Putamen (tissue), 1 donor: ENCODE results near the gene GGA1.
A peak's percentile ranks its signal among the peaks of the same experiment; 100 is the strongest.

Source experiments
- DNase-seq: peaks from one replicate; pipeline ENCODE4 v3.0.0-alpha.2; 2016; ENCODE audit warnings: low spot score

The GGA1 gene

GRCh38 chr22:37630839-37631435 is 22.3 kb downstream of the GGA1 start:
- DNase-seq = no peak

- DNase-seq = no peak
Observed at GRCh38 chr22:37631448-37632173, 23.0 kb downstream of the GGA1 start.

DNA sequence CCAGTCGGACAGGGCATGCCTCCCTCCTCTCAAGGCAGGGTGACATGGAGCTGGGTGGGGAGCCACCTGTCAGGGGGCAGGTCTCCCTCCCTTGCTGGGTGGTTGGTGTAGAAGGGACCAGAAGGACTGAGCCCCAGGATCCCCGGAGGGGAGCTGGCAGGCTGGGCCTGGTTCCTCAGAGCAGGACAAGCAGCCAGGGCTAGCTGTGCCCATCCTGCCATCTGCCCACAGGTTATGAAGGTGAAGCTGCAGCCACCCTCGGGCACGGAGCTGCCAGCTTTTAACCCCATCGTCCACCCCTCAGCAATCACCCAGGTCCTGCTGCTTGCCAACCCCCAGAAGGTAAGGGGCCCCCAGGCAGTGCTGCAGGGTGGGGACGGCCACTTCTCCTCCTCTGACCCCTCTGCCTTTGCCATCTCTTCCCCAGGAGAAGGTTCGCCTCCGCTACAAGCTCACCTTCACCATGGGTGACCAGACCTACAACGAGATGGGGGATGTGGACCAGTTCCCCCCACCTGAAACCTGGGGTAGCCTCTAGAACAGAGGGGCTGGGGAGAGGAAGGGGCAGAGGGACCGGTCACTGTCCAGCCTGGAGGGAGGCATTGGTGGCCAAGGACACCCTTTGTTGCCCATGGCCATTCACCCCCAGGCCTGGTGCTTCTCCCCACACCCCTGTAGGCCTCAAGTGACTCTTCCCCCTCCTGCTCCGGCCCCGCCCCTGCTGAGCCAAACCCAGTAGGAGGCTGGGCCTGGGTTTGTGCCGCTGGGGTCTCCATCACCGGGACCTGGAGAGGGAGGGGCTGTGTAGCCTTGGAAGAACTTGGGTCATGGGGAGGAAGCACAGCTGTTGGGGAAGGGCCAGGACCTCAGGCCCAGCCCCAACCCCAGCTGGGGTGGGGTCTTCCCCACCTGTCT is 23.8 kb downstream of the GGA1 start:
- DNase-seq = no peak

DNA sequence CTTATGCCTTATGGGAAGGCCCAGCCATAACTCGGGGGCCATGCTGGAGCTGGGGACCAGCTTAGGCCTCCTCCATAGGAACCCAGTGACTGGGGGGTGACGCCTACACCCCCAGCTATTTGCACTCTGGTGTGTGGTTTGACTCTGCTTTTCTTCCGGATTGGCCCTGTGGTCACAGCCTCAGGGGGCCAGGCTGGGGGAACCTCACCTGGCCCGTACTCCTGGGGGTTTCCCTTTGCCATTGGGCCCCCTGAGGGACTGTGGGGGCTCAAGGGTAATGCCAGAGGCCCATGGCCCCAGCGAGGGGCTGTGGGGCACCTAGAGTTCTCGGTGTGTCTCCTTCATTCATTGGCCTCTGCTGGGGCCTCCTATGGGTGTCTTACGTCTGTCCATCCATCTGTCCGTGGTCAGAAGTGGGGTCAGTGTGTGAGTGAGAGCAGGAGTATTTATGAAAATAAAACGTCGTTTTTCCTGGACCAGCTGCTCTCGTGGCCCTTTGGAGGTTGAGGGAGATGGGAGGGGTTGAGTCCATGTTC is 24.5 kb downstream of the GGA1 start:
- DNase-seq = no peak

GRCh38 chr22:37633625-37634416 is 25.2 kb downstream of the GGA1 start:
- peak; percentile 71 for DNase-seq

DNA sequence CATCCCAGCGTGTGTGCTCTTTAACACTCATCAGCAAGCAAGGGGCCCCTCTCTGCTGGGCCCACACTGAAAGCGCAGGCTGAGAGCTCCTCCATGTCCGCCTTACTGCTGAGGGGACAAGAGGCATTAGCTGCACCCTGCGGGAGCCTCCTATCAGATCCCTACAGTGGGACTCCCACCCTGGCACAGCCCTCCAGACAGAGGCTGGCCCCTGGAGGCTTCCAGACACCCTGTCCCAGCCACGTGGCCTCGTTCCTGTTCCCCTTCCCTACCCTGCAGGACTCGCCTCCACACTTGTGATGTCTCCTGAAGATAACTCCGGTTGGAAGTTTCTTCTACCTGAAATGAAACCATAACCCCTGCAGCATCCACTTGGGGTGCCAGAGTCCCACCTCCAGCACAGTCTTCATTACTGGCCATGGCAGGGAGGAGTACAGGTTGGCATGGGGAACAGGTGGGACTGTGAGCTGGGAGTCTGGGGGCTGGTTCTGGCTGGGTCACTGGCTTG is 25.8 kb downstream of the GGA1 start:
- no peak for DNase-seq

GRCh38 chr22:37635157-37635556 is 26.5 kb downstream of the GGA1 start:
- DNase-seq = no peak

DNA sequence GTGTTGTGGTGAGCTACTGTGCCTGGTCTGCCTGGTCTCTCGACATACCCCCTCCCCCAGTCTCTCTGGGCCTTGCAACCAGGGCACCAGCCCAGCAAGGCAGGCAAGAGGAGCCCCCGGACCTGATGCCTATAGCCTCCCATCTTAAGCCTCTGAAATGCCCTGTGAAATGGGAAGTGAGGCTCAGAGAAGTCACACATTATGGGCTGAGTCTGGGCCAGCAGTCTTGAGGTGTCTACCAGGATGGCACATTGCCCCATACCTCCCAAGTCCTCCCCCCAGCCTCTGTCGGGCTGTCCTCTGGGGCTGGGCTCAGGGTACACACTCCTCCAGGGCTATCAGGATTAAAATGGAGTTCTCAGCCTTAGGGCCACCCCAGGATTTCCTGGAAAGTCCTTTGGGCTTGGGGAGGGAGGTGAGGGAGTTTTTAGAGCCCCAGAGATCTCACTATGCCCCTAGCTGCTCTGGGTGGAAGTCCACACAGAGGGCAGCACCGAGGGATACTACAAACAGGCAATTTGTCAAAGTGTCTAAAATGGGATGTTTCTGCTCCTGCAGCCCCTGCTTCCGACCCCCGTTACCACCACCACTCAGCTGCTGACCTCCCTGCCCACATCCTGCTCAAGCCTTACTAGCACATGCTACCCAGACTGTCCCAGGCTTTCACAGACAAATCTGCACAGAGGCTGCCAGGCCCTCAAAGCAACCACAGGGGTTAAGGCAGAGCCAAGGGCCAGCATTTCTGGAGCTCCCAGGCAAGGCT is 27.7 kb downstream of the GGA1 start:
- no peak for DNase-seq

DNA sequence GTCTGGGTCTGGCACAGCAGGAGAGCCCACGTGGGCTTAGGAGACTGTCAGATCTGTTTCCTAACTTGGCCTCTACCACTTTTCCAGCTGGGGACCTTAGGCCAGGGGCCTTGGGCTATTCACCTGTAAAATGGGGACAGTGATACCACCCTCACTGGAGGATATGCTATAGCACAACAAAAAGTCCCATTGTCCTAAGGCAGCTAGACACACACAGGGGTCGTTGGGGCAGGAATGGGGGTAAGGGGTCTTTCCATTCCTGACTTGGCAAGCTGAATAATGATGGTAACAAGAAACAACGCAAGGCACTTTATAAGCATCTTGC is 28.3 kb downstream of the GGA1 start:
- no peak for DNase-seq

GRCh38 chr22:37638391-37639069 is 29.9 kb downstream of the GGA1 start:
- DNase-seq = no peak

GRCh38 chr22:37639070-37639760 is 30.6 kb downstream of the GGA1 start, which contains the start of gene SH3BP1:
SH3BP1 (plus strand) TSS chr22:37639669; CDS start chr22:37639788, 119 bp downstream.
- DNase-seq = no peak

DNA sequence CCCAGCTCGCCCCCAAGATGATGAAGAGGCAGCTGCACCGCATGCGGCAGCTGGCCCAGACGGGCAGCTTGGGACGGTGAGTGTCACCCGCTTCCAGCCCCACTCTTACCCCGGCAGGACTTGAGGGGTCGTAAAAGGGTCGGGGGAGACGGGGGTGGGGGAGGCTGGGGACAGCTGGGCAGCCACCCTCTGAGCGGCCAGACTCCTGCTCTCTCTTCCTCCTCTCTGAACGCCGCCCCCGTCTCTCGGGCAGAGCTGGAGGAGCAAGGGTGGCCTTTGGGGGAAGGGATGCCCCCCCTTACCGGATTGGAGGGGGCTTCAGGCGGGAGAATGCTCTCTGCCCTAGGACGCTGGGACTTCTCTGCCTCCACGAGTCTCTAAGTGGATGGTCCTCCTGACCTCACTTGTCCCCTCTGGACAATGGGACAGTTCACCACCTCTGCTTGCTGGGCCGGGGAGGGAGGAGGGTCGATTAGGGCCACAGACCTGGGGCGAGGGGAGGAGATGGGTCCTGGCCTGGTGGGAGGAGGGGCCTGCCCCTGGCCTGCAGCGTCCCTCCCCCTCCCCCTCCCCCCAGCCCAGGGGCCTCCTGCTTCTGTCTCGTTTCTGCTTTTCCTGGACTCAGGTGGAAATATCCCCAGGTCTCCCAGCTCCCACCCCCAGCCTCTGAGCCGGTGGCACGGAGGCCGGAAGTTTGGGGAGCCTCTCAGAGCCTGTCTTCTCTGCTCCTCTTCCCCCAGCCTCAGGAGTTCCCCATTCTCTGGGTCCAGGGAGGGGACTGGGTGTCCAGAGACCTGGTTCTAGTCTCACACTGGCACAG is 31.3 kb downstream of the GGA1 start:
- no peak for DNase-seq

DNA sequence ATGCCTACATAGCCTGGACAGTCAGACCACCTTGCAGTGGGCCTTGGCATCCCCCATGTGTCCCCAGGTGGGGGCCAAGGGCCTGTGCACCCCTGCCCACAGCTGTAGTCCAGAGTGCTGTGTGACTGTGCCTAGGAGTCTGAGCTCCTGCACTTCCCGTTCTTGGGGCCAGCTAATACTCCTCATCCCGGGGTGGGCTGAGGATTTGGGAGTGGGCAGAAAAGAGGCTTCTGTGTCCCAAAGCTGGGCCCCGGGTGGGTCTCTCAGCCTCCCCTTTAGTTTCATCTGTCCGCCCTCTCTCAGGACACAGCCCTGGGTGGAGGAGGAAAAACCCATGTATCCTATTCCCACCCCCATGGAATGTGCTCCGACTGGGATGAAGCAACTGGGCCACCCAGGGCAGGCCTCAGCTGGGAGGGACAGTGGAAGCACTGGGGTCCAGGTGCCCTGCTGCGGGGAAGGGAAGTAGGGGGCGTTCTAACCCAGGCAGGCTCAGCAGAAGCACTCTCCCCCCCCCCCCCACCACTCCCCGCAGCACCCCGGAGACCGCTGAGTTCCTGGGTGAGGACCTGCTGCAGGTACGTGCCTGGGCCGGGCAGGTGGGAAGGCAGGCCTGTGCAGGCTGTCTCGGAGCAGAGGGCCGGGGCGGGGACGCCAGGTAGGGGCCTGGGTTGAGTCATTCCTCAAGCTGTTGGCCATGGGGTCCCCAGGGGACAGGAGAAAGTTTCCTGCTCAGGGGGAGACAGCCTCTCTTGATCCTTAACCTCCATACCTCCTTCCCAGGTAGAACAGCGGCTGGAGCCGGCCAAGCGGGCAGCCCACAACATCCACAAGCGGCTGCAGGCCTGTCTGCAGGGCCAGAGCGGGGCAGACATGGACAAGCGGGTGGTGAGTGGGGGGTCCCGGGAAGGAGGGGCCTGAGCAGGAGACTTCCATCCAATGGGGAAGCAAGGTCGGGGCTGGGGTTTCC is 32.2 kb downstream of the GGA1 start:
- no peak for DNase-seq

DNA sequence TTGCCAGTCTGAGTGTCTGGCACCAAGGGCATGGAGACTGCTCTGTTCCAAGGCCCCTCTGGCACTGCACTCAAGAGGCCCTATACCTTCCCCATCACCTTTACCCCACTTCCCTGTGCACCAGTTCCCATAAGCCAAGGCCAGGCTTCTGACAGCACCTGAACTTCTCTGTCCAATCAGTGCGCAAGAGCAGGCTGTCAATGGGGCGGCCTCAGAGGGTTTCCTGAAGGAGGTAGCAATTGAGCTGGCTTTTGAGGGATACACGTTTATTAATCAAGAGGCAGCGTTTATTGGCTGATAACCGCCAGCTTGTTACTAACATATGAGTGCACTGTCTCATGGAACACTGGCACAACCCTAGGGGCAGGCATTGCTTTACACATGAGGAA is 32.9 kb downstream of the GGA1 start:
- DNase-seq = no peak

GRCh38 chr22:37643225-37643847 is 34.7 kb downstream of the GGA1 start:
- peak; percentile 69 for DNase-seq

GRCh38 chr22:37647317-37647716 is 38.7 kb downstream of the GGA1 start:
- DNase-seq = no peak

GRCh38 chr22:37647928-37648327 is 39.3 kb downstream of the GGA1 start:
- DNase-seq = no peak
